ENCODE results near the gene KCTD20. TPM values are rescaled to one million over a fixed set of nuclear protein-coding genes. Genes with fewer than 3 reads are reported as not detected.

Gene KCTD20
- total and polyA plus RNA-seq, 9 of the 15 experiments (the other 6 are each of a cell fraction or from before 2014, with no cell fraction given) = 28.9 to 160 (median 70.6) TPM

DNA sequence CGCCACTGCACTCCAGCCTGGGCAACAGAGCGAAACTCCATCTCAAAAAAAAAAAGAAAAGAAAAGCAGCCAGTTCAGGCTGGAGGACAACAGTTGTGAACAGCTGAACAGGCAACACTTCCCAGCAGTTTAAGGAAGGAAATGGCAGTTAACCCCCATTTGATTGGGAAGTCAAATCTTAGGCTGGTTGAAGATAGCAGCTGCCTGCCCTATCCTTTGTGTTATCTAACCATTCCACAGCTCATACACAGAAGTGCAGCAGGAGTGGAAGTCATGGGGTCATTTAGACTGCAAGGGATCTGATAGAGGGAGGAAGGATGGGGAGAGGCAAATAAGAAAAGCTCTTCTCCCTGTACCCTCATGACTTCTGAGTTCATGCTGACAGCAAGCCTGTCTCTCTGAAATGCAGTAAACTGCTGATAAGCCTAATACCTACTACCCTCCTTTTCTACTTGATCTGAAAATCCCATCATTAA lies 35.3 kb downstream of the KCTD20 start (continued):
- TF ChIP-seq JUNB (CRISPR knock-in tag; conservative IDR thresholded peaks at IDR 0.05) = no peak
- TF ChIP-seq ZNF511 (CRISPR knock-in tag; IDR thresholded peaks at IDR 0.05) = no peak
- TF ChIP-seq RBM39 (optimal IDR thresholded peaks at IDR 0.05; ENCODE audit: low read depth, low read length) = no peak
- 0 out of 2 replicates have a peak, but pooled peaks have one; percentile 22 for TF ChIP-seq GABPA (tag; conservative IDR thresholded peaks at IDR 0.05; ENCODE audit: low read depth)
- no peak for TF ChIP-seq ZBTB9 (CRISPR knock-in tag; IDR thresholded peaks at IDR 0.05)
- no peak for TF ChIP-seq CBX8 (IDR thresholded peaks at IDR 0.05; ENCODE audit: borderline replicate concordance, extremely low read depth, low read depth, low read length, poor library complexity, severe bottlenecking)
- TF ChIP-seq SMAD4 (CRISPR knock-in tag; conservative IDR thresholded peaks at IDR 0.05) = peak; percentile 82
- TF ChIP-seq ATF4 (CRISPR knock-in tag; IDR thresholded peaks at IDR 0.05) = no peak
- no peak for TF ChIP-seq ZKSCAN1 (IDR thresholded peaks at IDR 0.05; ENCODE audit: low read depth, low read length)
- TF ChIP-seq ZBTB26 (CRISPR knock-in tag; IDR thresholded peaks at IDR 0.05) = no peak
- TF ChIP-seq PRPF4 (IDR thresholded peaks at IDR 0.05; ENCODE audit: insufficient read depth, low read depth, low read length, poor library complexity, severe bottlenecking) = no peak
- TF ChIP-seq CREB5 (CRISPR knock-in tag; IDR thresholded peaks at IDR 0.05) = no peak
- no peak for TF ChIP-seq ELF1 (tag; IDR thresholded peaks at IDR 0.05)
- peak; percentile 76 for TF ChIP-seq ZNF766 (CRISPR knock-in tag; conservative IDR thresholded peaks at IDR 0.05)
- TF ChIP-seq SMAD2 (IDR thresholded peaks at IDR 0.05; ENCODE audit: low read depth, low read length) = no peak
- TF ChIP-seq ETV6 (IDR thresholded peaks at IDR 0.05; ENCODE audit: borderline replicate concordance in 1 of 2, low read depth in 2 of 2, low read length in 1 of 2) = peak; percentile 95 to 99
- no peak for TF ChIP-seq ETV6 (CRISPR knock-in tag; IDR thresholded peaks at IDR 0.05; ENCODE audit: borderline replicate concordance)
- TF ChIP-seq, protein P1, sequence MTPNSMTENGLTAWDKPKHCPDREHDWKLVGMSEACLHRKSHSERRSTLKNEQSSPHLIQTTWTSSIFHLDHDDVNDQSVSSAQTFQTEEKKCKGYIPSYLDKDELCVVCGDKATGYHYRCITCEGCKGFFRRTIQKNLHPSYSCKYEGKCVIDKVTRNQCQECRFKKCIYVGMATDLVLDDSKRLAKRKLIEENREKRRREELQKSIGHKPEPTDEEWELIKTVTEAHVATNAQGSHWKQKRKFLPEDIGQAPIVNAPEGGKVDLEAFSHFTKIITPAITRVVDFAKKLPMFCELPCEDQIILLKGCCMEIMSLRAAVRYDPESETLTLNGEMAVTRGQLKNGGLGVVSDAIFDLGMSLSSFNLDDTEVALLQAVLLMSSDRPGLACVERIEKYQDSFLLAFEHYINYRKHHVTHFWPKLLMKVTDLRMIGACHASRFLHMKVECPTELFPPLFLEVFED (CRISPR knock-in tag; conservative IDR thresholded peaks at IDR 0.05) = no peak
- no peak for TF ChIP-seq ZNF3 (CRISPR knock-in tag; IDR thresholded peaks at IDR 0.05)
- TF ChIP-seq SAP30 (IDR thresholded peaks at IDR 0.05; ENCODE audit: borderline replicate concordance, insufficient read depth, low read depth, low read length, poor library complexity, severe bottlenecking) = no peak
